ENCODE results near the gene PCSK5.

PCSK5 gene

GRCh38 chr9:75983319-75984045 is 93.0 kb downstream of the PCSK5 start:
- no peak for DNase-seq (ENCODE audit: low read depth)
- no peak for TF ChIP-seq CTCF (IDR thresholded peaks at IDR 0.05; ENCODE audit: low read depth, low read length, missing control alignments)
- no peak overlapping the region for H3K4me3 ChIP-seq (ENCODE audit: low read depth, low read length)

- no peak overlapping the region for H3K4me3 ChIP-seq (ENCODE audit: low read depth, low read length)
- no peak for TF ChIP-seq CTCF (IDR thresholded peaks at IDR 0.05; ENCODE audit: low read depth, low read length, missing control alignments)
- no peak for DNase-seq (ENCODE audit: low read depth)
Observed at GRCh38 chr9:75985515-75985914, 95.0 kb downstream of the PCSK5 start.

- no peak for TF ChIP-seq CTCF (IDR thresholded peaks at IDR 0.05; ENCODE audit: low read depth, low read length, missing control alignments)
- DNase-seq (ENCODE audit: low read depth) = no peak
- no peak overlapping the region for H3K4me3 ChIP-seq (ENCODE audit: low read depth, low read length)
Observed at GRCh38 chr9:75988663-75989062, 98.2 kb downstream of the PCSK5 start.

GRCh38 chr9:75990156-75990555 is 99.7 kb downstream of the PCSK5 start:
- H3K4me3 ChIP-seq (ENCODE audit: low read depth, low read length) = no peak overlapping the region
- DNase-seq (ENCODE audit: low read depth) = no peak
- no peak for TF ChIP-seq CTCF (IDR thresholded peaks at IDR 0.05; ENCODE audit: low read depth, low read length, missing control alignments)

GRCh38 chr9:75990576-75991304 is 100.3 kb downstream of the PCSK5 start:
- H3K4me3 ChIP-seq (ENCODE audit: low read depth, low read length) = no peak overlapping the region
- TF ChIP-seq CTCF (IDR thresholded peaks at IDR 0.05; ENCODE audit: low read depth, low read length, missing control alignments) = no peak
- DNase-seq (ENCODE audit: low read depth) = no peak

- no peak overlapping the region for H3K4me3 ChIP-seq (ENCODE audit: low read depth, low read length)
- TF ChIP-seq CTCF (IDR thresholded peaks at IDR 0.05; ENCODE audit: low read depth, low read length, missing control alignments) = no peak
- DNase-seq (ENCODE audit: low read depth) = no peak
Observed at GRCh38 chr9:75992482-75993206, 102.2 kb downstream of the PCSK5 start.
